SK-N-SH (cell line): ENCODE data around the gene SNAI3. TPM values are rescaled to one million over a fixed set of nuclear protein-coding genes. Genes with fewer than 3 reads are reported as not detected.
A peak's percentile ranks its signal among the peaks of the same experiment; 100 is the strongest.

Source experiments
- CTCF ChIA-PET: fragments of 300-600, 350-600 bp; formaldehyde crosslinking; extraction: SDS; loops from one replicate; lab custom pipeline; 2021; lab: Yijun Ruan, JAX
- POLR2A ChIA-PET: fragments of 350-600 bp; sonication (Branson Sonifier 250); formaldehyde crosslinking; extraction: SDS; loops from one replicate; lab custom pipeline; 2020; ENCODE audit warnings: antibody characterized with exemption, inconsistent platforms; lab: Yijun Ruan, JAX
- DNase-seq: peaks from one replicate; pipeline ENCODE4 v3.0.0; 2012
- H2AFZ ChIP-seq: fragments of 200-600 bp; sonication (generic); 2 replicates; pipeline ENCODE4 v1.8.1; 2016; ENCODE audit warnings: antibody characterized with exemption, mild to moderate bottlenecking, low read depth
- H3F3A ChIP-seq: fragments of 200-600 bp; sonication (generic); replicated peaks from 2 replicates; pipeline ENCODE3; 2016; ENCODE audit warnings: antibody characterized with exemption, mild to moderate bottlenecking; ENCODE audit not compliant: insufficient read depth
- H3K27ac ChIP-seq, 2 experiments: fragments of 200-500 bp in 1 of 2; fragments of 200-600 bp in 1 of 2; sonication (Bioruptor generic) in 1 of 2; sonication (generic), shearing (Covaris generic) in 1 of 2; 2 replicates each; pipeline versions ENCODE4 v1.5.1 to v1.6.1; 2014 to 2016; ENCODE audit warnings: low read depth in 2 of 2, inconsistent platforms in 1 of 2, low read length in 1 of 2, mild to moderate bottlenecking in 1 of 2, mixed read lengths in 1 of 2
- H3K27me3 ChIP-seq: fragments of 200-600 bp; sonication (generic), shearing (Covaris generic); 2 replicates; pipeline ENCODE4 v1.6.1; 2016; ENCODE audit warnings: mixed run types; ENCODE audit not compliant: insufficient read depth
- H3K36me3 ChIP-seq, 2 experiments: fragments of 200-500 bp in 1 of 2; fragments of 200-600 bp in 1 of 2; sonication (Bioruptor generic) in 1 of 2; sonication (generic) in 1 of 2; replicated peaks in 1 of 2; 2 replicates each; pipeline versions ENCODE3 to v1.5.1; 2014 to 2016; ENCODE audit warnings: low read length in 1 of 2, mild to moderate bottlenecking in 1 of 2; ENCODE audit not compliant: insufficient read depth in 2 of 2, control insufficient read depth in 1 of 2
- H3K4me1 ChIP-seq, 2 experiments: fragments of 200-500 bp in 1 of 2; fragments of 200-600 bp in 1 of 2; sonication (Bioruptor generic) in 1 of 2; sonication (generic), shearing (Covaris generic) in 1 of 2; 2 replicates each; pipeline versions ENCODE4 v1.5.1 to v1.6.1; 2014 to 2016; ENCODE audit warnings: low read depth in 1 of 2, low read length in 1 of 2, mixed run types in 1 of 2; ENCODE audit not compliant: insufficient read depth in 2 of 2, control insufficient read depth in 1 of 2
- H3K4me2 ChIP-seq: fragments of 200-600 bp; sonication (generic), shearing (Covaris generic); 2 replicates; pipeline ENCODE4 v1.6.1; 2017; ENCODE audit warnings: mixed run types
- H3K4me3 ChIP-seq, 2 experiments: fragments of 200-500 bp in 1 of 2; fragments of 200-600 bp in 1 of 2; sonication (Bioruptor generic) in 1 of 2; sonication (generic), shearing (Covaris generic) in 1 of 2; 2 replicates each; pipeline versions ENCODE4 v1.5.1 to v1.8.1; 2014 to 2016; ENCODE audit warnings: low read depth in 2 of 2, inconsistent platforms in 1 of 2, low read length in 1 of 2, mild to moderate bottlenecking in 1 of 2, mixed read lengths in 1 of 2, moderate library complexity in 1 of 2
- H3K79me2 ChIP-seq: fragments of 200-600 bp; sonication (generic); 2 replicates; pipeline ENCODE4 v1.8.1; 2017; ENCODE audit warnings: mild to moderate bottlenecking; ENCODE audit not compliant: insufficient read depth
- H3K9ac ChIP-seq: fragments of 200-600 bp; sonication (generic); 2 replicates; pipeline ENCODE4 v1.6.1; 2017; ENCODE audit warnings: mixed run types
- H3K9me2 ChIP-seq: fragments of 200-600 bp; sonication (generic); 2 replicates; pipeline ENCODE4 v1.6.1; 2017; ENCODE audit warnings: mixed run types
- H3K9me3 ChIP-seq: fragments of 200-600 bp; sonication (generic); 2 replicates; pipeline ENCODE4 v1.6.1; 2017; ENCODE audit warnings: mixed run types, mild to moderate bottlenecking, moderate library complexity
- H4K20me1 ChIP-seq: fragments of 200-600 bp; sonication (generic); 2 replicates; pipeline ENCODE4 v1.6.1; 2017; ENCODE audit warnings: mild to moderate bottlenecking, mixed run types; ENCODE audit not compliant: insufficient read depth
- ELF1 ChIP-seq: IDR thresholded peaks from 2 replicates; pipeline ENCODE4 v1.4.0; 2012
- EZH2phosphoT487 ChIP-seq: fragments of 200-600 bp; sonication (generic); IDR thresholded peaks from 2 replicates; pipeline ENCODE4 v1.6.1; 2017; ENCODE audit warnings: low read depth, mixed run types, mild to moderate bottlenecking, antibody characterized with exemption, moderate library complexity, borderline replicate concordance
- FOXJ3 ChIP-seq: sonication (generic); formaldehyde crosslinking; IDR thresholded peaks from 2 replicates; pipeline ENCODE4 v1.5.1; 2020; ENCODE audit warnings: mild to moderate bottlenecking, missing genetic modification reagents
- GATA2 ChIP-seq: sonication (generic); formaldehyde crosslinking; IDR thresholded peaks from 2 replicates; pipeline ENCODE4 v1.5.0; 2020; ENCODE audit warnings: mild to moderate bottlenecking, missing genetic modification reagents
- IRF3 ChIP-seq: fragments of 150-350 bp; IDR thresholded peaks from 2 replicates; pipeline ENCODE4 v1.6.1; 2016; ENCODE audit warnings: mild to moderate bottlenecking, low read depth, low read length
- MEF2A ChIP-seq: IDR thresholded peaks from 2 replicates; pipeline ENCODE4 v1.4.0; 2012; ENCODE audit warnings: low read depth, borderline replicate concordance
- MXI1 ChIP-seq: IDR thresholded peaks from 2 replicates; pipeline ENCODE4 v1.6.1; 2012; ENCODE audit warnings: mild to moderate bottlenecking, low read depth, low read length, improper control_type of control experiment
- NRF1 ChIP-seq: IDR thresholded peaks from 2 replicates; pipeline ENCODE4 v1.6.1; 2012; ENCODE audit warnings: low read depth, mild to moderate bottlenecking, low read length
- RAD21 ChIP-seq: IDR thresholded peaks from 2 replicates; pipeline ENCODE4 v1.6.1; 2012; ENCODE audit warnings: mild to moderate bottlenecking, low read length
- RXRA ChIP-seq: IDR thresholded peaks from 2 replicates; pipeline ENCODE4 v1.4.0; 2012; ENCODE audit warnings: low read depth, mild to moderate bottlenecking, borderline replicate concordance
- SMC3 ChIP-seq: IDR thresholded peaks from 2 replicates; pipeline ENCODE4 v1.6.1; 2012; ENCODE audit warnings: low read depth, low read length, improper control_type of control experiment
- TAF1 ChIP-seq: IDR thresholded peaks from 2 replicates; pipeline ENCODE4 v1.6.1; 2012; ENCODE audit warnings: low read depth, mild to moderate bottlenecking, low read length, moderate library complexity, borderline replicate concordance
- TEAD4 ChIP-seq: IDR thresholded peaks from 2 replicates; pipeline ENCODE4 v1.4.0; 2012; ENCODE audit warnings: mild to moderate bottlenecking, borderline replicate concordance; ENCODE audit not compliant: insufficient read depth
- WGBS: methylation state at CpG from one replicate; pipeline ENCODE4 v1.1.6; 2017; ENCODE audit warnings: low lambda C conversion rate; 5-methylcytosine and 5-hydroxymethylcytosine counted together
- polyA plus RNA-seq, 3 experiments: library from polyadenylated mRNA; depleted of rRNA; stranded (reverse); fragments of >200 nt; gene quantifications; 2 replicates each; pipeline ENCODE4 v1.2.3, GENCODE V29; 2012
- TF ChIP-seq, protein P1 (sequence below): IDR thresholded peaks from 2 replicates; pipeline ENCODE4 v1.4.0; 2012; ENCODE audit warnings: low read depth, borderline replicate concordance

The SNAI3 gene
- polyA plus RNA-seq, 1 of the 3 experiments (the other 2 are of a cell fraction) = 0.03 TPM

DNA sequence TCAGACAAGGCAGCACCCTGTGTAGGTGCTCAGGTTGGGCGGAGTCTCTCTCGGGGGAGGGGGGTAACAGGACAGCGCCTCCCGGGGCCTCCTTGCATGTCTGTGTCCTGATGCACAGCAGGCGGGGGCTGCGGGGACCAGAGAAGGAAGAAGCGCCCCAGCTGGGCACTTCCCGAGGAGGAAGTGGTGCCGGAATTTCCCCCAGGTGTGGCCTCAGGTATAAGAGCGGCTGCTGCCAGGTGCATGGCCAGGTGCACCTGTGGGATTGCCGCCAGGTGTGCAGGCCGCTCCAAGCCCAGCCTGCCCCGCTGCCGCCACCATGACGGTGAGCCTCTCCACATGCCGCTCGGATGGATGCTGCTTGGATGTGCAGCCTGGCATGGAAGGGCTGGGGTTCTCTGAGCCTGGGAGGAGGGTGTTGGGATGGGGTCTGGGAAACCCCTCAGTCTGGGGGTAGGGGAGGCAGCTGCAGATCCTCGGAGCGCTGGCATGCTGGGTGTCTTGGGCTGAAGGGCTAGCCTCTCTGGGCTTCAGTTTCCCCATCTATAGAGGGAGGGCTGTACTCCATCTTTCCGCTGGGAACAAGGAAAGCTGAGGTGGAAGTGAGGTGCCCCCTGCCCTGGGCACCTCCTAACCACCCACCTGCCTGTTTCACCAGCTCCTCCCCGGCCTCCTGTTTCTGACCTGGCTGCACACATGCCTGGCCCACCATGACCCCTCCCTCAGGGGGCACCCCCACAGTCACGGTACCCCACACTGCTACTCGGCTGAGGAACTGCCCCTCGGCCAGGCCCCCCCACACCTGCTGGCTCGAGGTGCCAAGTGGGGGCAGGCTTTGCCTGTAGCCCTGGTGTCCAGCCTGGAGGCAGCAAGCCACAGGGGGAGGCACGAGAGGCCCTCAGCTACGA is 47.7 kb downstream of the SNAI3 start, which contains the start of gene IL17C:
Gene IL17C, plus strand, starts transcription at position 250 of the 908 bp plus-strand sequence. Its CDS starts 70 bp downstream, at position 320.
- ChIA-PET CTCF (interaction anchor here (0.8 to 1.3 kb wide), 2 partner anchors 11 to 76 kb away, joined by 3 read pairs; no protein-coding TSS in a partner anchor), POLR2A (no interaction called here)
- H3K27me3 ChIP-seq = peaks cover 20% of the 10 kb centered on the region; the same call in 1 of the 2 replicates
- TF ChIP-seq RAD21 (no peak), EZH2phosphoT487 (no peak)
- WGBS = 40% methylated on average over 6 of the region's 27 CpGs
- H3K4me2 ChIP-seq = peak within 1 kb of the TSS; percentile 37; the same call in 1 of the 2 replicates
- H3K9ac ChIP-seq = no peak within 1 kb of the TSS
- no peaks in the 10 kb centered on the region for H3K9me2 ChIP-seq
- no peaks in the 10 kb centered on the region for H4K20me1 ChIP-seq
- no peak within 1 kb of the TSS for H3K27ac ChIP-seq
- DNase-seq = no peak
- H3K9me3 ChIP-seq = no peaks in the 10 kb centered on the region
- H3K4me1 ChIP-seq = peaks cover 0 to 6% of the 10 kb centered on the region in 2 experiments; a peak in 1 of 4 replicates
- no peak within 1 kb of the TSS for H3K4me3 ChIP-seq
- peaks cover 0 to 3% of the 10 kb centered on the region in 2 experiments for H3K36me3 ChIP-seq
- H2AFZ ChIP-seq = no peak within 1 kb of the TSS
- H3K79me2 ChIP-seq = no peaks in the 10 kb centered on the region
- no peaks in the 10 kb centered on the region for H3F3A ChIP-seq

GRCh38 chr16:88636488-88637265 is 49.6 kb downstream of the SNAI3 start:
- H3K4me1 ChIP-seq = peaks cover 0 to 6% of the 10 kb centered on the region in 2 experiments; a peak in 1 of 4 replicates
- peaks cover 2 to 17% of the 10 kb centered on the region in 2 experiments for H3K36me3 ChIP-seq
- no peaks in the 10 kb centered on the region for H4K20me1 ChIP-seq
- CTCF ChIA-PET = interaction anchor here (0.8 to 1.2 kb wide), 2 partner anchors 10 to 13 kb away, joined by 3 read pairs; no protein-coding TSS in a partner anchor
- H3K27ac ChIP-seq = no peak overlapping the region
- peaks cover 20% of the 10 kb centered on the region; the same call in 1 of the 2 replicates for H3K27me3 ChIP-seq
- H3K9ac ChIP-seq = no peak overlapping the region
- no peak overlapping the region for H3K4me3 ChIP-seq
- POLR2A ChIA-PET = no interaction called here
- DNase-seq = no peak
- H3K79me2 ChIP-seq = no peaks in the 10 kb centered on the region
- 93% methylated on average over 10 of the region's 23 CpGs for WGBS
- H3F3A ChIP-seq = peaks cover 2% of the 10 kb centered on the region
- no peak overlapping the region for H2AFZ ChIP-seq
- no peak for TF ChIP-seq ELF1
- TF ChIP-seq, all 33 proteins: peak for 0
- H3K9me3 ChIP-seq = no peaks in the 10 kb centered on the region
- H3K9me2 ChIP-seq = no peaks in the 10 kb centered on the region
- no peak overlapping the region for H3K4me2 ChIP-seq

GRCh38 chr16:88635671-88636319 is 50.5 kb downstream of the SNAI3 start:
- no peak for DNase-seq
- Histone ChIP-seq H3K79me2 (no peaks in the 10 kb centered on the region), H2AFZ (no peak overlapping the region), H3K4me3 (no peak overlapping the region)
- TF ChIP-seq, protein P1, sequence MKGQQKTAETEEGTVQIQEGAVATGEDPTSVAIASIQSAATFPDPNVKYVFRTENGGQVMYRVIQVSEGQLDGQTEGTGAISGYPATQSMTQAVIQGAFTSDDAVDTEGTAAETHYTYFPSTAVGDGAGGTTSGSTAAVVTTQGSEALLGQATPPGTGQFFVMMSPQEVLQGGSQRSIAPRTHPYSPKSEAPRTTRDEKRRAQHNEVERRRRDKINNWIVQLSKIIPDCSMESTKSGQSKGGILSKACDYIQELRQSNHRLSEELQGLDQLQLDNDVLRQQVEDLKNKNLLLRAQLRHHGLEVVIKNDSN = no peak
- no peak for TF ChIP-seq EZH2phosphoT487
- no peak for TF ChIP-seq MEF2A
- no peak for TF ChIP-seq IRF3
- no peak for TF ChIP-seq TEAD4
- TF ChIP-seq GATA2 = no peak
- no peak for TF ChIP-seq TAF1
- TF ChIP-seq SMC3 = no peak
- no peak for TF ChIP-seq FOXJ3 (CRISPR knock-in tag)
- TF ChIP-seq MXI1 = no peak
- no peak for TF ChIP-seq NRF1
- TF ChIP-seq RXRA = no peak
- TF ChIP-seq, all 33 proteins: peak for 0
- H3K27me3 ChIP-seq = peaks cover 20% of the 10 kb centered on the region; the same call in 1 of the 2 replicates
- peaks cover 0 to 6% of the 10 kb centered on the region in 2 experiments; a peak in 1 of 4 replicates for H3K4me1 ChIP-seq
- H3K9me2 ChIP-seq = no peaks in the 10 kb centered on the region
- H4K20me1 ChIP-seq = no peaks in the 10 kb centered on the region
- H3K9me3 ChIP-seq = no peaks in the 10 kb centered on the region
- H3K36me3 ChIP-seq = peaks cover 4 to 26% of the 10 kb centered on the region in 2 experiments
- no peak overlapping the region for H3K9ac ChIP-seq
- POLR2A ChIA-PET = no interaction called here
- H3K4me2 ChIP-seq = no peak overlapping the region
- CTCF ChIA-PET = interaction anchor here (1.2 kb wide), 1 partner anchor 14 kb away, joined by 3 read pairs; no protein-coding TSS in a partner anchor
- no peak overlapping the region for H3K27ac ChIP-seq
- peaks cover 3% of the 10 kb centered on the region for H3F3A ChIP-seq
- 95% methylated on average over 13 of the region's 17 CpGs for whole genome bisulfite sequencing
